SKM-1 (cell line): ENCODE measurements around the gene TRAP1.

Experiments used
- DNase-seq: peaks from one replicate; lab custom pipeline; 2025; ENCODE audit not compliant: unreplicated experiment; lab: John Stamatoyannopoulos, UW

TRAP1 gene

DNA sequence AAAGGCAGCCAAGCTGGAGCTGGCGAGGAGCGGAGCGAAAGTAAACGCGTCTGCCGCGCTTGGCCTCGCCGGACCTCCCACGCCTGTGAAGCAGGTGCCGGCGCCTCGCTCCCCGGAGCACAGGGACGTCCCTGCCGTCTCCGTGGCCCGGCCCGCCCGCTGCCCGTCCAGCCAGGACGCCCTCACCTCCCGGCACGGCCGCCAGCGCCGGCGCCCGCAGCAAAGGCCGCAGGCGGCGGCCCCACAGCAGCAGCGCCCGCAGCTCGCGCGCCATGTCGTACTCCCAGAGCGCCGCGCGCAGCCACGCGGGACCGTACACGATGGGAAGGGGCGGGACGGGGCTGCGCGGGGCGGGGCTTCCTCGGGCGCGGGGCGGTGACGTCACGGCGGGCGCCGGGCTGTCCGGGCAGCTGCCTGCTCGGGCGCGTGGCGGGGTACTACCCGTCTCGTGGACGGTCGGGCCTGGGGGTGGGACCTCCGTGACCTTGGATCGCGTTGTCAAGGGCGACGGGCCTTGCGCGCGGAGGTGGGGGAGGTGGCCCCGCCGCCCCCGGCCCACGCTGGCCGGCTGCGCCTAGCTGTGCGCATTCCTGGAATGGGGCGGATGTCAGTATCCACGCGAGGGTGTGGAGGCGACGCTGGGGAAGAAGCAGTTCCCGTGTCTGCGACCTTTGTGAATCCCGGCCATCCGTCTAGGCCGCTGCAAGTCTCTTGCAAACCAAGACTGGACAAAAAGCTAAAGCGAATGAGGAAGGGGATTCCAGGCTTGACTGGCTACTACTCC lies at the start of gene TRAP1:
Gene TRAP1 (minus strand): TSS at position 290 of the 784 bp plus-strand sequence. CDS start 16 bp downstream, at position 274.
- DNase-seq, result peak; percentile 56

DNA sequence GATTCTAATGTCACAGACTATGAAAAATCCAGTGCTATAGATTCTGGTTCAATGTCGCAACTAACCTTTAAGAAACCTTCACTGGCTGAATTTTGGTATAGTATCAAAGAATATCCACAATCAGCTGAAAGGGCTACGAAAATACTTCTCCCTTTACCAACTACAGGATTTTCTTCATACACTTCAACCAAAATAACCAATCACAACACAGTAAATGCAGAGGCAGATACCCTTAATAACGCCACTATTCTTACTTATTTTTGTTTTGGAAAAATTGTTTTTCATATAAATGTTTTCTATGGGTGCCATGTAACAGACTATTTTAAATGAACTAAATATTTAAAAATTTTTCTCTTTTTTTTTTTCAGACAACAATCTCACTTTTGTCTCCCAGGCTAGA lies 48.9 kb upstream of the TRAP1 start:
- no peak for DNase-seq

DNA sequence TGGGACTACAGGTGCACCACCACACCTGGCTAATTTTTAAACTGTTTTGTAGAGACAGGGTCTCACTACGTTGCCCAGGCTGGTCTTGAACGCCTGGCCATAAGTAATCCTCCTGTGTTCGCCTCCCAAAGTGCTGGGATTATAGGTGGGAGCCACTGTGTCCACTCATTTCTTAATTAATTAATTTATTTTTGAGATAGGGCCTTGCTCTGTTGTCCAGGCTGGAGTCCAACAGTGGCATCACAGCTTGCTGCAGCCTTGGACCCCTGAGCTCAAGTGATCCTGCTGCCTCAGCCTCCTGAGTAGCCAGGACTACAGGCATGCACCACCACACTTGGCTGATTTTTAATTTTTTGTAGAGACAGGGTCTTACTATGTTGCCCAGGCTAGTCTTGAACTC lies 47.1 kb upstream of the TRAP1 start:
- DNase-seq, result no peak

DNA sequence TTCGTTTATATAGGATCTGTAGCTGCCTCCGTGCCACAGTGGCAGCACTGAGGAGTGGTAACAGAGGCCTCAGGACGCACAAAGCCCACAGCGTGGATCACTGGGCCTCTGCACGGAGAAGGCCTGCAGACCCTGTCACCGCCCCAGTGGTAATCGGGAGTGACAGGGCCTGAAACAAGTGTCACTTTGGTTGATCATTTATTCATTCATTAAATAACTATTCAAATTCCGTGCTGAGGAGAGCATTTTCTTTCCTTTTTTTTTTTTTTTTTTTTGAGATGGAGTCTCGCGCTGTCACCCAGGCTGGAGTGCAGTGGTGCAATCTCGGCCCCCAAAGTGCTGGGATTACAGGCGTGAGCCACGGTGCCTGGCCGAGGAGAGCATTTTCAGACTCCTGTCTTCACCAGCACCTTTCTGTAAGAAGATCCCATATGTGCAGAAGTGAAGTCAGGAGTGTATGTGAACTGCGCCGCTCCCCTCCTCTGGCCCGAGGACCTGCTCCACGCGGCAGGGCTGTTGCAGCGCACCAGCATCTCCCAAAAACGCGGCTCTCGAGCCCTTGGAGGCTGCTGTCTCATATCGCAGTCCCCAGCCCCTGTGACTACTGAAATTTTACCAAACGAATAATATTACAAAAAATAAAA lies 44.9 kb upstream of the TRAP1 start:
- DNase-seq, result no peak

DNA sequence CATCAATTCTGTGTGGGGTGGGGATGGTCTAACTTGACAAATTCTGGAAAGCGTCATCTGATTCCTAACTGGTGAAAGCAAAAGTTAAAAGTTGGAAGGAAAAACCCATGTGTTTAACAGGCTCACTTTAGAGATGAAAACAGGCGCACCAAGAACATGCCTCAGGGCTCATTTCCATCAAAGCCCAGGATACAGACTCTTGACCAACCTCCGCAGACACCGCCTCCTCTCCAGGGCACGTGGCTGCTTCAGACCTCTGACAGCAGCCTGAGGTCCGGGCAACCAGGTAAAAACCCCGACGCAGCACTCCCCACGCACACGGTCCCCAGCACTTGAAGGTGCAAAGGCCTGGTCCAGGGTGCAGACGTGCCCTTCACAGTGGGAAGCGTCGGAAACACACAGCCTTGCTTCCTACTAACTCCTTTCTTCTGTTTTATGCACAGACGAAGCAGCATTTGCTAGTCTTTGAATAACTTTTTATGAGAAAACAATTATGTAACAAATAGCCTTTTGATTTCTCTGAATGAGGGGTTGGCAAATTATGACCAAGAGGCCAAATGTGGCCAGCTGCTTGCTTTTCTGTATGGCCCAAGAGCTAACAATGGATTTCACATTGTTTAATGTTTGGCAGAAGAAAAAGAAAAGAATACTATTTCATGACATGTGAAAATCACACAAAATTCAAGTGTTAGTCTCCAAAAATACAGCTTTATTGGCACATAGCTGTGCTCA lies 44.2 kb upstream of the TRAP1 start:
- DNase-seq, result no peak

DNA sequence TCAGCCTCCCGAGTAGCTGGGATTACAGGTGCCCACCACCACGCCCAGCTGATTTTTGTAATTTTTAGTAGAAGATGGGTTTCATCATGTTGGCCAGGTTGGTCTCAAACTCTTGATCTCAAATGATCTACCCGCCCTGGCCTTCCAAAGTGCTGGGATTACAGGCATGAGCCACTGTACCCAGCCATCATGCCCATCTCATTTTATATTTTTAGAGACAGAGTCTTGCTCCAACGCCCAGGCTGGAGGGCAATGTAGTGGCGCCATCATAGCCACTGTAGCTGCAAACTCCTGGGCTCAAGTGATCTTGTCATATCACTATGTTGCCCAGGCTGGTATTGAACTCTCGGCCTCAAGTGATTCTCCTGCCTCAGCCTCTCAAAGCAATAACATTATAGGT lies 43.2 kb upstream of the TRAP1 start:
- no peak for DNase-seq

DNA sequence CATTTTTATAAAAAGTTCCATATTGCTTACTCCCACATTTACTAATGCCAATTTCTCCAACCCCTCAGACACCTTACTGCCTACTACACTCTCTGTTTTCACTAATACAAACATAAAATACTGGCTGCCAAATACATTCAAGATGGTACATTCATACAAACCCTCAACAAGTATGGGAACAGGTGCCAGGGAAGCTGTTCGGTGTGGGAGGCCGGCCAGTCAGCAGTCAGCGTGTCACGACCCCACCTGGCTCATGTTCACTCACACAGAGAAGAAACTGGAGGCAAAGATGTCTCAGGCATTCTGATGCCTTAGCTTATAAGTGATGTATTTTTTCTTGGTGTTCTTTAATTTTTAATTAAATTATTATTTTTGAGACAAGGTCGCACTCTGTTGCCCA lies 42.4 kb upstream of the TRAP1 start:
- DNase-seq, result no peak

DNA sequence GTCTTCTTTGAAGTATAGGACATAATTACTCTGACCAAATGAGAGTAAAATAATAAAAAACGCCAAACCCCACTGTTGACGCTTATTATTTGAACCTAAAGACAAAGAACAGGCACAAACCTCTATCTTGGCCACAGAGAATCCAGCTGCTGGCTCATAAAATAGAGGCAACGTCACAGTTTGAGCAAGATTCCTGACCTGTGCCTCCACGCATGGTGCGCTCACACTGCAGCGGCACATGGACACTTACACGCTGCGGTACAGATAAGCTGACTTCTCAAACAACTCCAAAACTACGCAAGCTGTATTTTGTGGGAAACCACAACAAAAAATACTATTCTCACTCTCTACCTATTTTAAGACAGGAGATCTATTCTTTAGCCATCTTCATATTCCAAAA lies 38.8 kb upstream of the TRAP1 start:
- DNase-seq, result no peak

DNA sequence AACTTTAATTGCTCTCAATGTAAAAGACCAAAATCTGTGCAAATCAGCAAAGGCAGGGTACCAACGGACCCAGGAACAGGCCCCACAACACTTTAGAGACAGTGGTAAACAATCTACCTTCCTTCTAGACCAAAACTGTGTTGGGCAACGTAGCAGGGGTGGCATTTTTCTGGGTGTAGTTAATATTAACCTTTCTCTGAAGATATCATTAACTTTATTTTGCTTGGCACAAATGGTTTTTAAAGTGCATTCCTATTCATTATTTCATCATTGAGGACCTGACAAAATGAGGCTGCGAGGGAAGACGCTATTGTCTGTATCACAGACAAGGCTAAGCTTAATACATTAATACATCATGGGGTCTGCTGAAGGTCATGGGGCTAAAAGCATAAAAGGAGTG lies 37.9 kb upstream of the TRAP1 start:
- no peak for DNase-seq

DNA sequence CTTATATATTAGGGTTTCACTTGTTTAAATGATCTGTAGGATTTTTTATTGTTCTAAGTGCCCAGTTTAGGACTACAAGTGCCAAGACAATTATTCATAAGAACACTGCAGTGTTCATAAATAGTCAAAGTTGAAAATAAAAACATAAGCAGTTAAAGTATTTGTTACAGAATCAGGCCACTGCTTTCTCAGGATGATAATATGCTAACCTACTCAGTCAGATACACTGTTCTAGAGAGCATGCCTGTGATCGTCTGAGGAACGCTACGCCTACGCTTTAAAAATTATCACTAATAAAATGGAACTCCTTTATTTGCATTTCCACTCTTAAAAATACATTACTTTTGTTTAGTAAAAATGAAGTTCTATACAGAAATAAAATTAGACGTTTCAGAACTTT lies 37.4 kb upstream of the TRAP1 start:
- DNase-seq, result no peak

DNA sequence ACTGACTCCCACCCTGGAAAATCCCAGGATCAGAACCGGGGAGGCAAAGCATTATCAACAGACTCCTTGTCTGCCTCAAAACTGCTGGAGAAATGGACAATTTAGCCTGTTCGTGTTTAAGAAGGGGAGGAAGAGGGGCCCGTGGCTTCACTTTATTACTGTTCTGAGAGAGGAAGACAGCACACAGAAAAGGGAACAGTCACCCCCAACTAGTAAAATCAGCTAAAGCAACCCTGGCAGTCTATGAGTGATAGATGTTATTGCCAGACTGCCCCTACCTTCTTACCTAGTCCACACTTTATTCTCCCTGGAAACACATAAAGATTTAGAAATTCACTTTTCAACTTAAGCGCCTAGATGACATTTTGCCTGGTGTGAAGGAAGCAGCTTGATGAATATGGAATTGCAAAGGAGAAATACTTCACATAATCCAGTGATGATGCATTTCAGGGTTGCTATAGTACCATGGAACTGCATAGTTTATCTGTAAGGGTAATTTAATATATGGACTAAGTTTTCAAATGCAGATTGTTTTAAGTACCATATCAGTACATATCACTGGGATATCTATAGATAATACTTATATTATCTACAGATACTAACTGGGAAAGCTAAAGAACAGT lies 36.9 kb upstream of the TRAP1 start:
- no peak for DNase-seq

DNA sequence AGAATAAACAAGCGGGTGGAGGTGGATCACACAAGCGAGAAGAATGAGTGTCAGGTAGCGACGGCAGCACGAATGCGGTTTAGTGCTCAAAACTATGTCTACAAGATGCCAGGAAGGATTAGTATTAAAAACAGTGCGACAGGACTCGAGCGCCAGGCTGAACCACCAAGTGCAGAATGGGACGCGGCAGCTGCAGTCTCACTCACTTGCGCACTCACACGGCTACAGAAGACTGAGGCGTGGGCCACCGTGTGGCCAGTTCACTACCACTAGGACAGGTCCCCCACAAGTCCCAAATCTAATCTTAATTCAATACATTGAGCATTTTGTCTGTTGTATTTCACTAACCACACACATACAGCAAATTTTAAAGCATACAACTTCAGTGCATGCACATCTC lies 35.7 kb upstream of the TRAP1 start:
- DNase-seq, result no peak

DNA sequence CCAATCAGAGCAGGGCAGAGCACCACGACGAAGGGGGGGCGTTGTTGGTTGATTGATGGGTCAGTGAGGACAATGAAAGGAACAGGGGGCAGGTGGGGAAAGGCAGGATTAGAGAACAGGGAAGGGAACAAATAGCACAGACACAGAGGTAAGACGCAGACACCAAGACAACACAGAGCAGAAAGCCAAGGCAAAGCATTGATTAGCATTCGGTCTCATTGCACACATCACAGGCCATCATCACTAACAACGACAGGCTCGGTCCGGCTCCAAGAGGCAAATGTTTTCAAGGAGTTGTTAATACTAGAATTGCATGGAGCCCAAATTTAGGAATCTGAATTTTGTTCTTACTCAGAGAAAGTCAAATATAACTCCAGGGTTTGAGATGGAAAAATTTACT lies 34.6 kb upstream of the TRAP1 start:
- no peak for DNase-seq

DNA sequence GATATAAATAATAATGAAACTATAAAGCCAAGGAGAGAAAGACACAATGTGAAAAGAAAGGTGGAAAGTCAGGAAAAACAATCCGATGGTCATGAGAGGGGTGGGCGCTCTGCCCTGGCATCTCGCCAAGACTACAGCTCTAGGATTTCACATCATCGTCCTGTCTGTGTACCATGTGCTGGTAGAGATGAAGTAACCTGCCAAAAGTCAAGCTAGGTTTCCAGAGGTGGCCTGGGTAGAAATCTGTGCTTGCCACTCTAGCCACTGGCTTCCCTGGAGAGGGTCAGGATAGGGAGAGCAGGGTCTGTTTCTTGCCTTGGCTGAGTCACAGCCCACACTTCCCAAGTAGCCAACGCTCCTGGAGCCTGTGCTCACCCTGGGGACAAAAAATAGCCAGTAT lies 31.0 kb upstream of the TRAP1 start:
- no peak for DNase-seq

DNA sequence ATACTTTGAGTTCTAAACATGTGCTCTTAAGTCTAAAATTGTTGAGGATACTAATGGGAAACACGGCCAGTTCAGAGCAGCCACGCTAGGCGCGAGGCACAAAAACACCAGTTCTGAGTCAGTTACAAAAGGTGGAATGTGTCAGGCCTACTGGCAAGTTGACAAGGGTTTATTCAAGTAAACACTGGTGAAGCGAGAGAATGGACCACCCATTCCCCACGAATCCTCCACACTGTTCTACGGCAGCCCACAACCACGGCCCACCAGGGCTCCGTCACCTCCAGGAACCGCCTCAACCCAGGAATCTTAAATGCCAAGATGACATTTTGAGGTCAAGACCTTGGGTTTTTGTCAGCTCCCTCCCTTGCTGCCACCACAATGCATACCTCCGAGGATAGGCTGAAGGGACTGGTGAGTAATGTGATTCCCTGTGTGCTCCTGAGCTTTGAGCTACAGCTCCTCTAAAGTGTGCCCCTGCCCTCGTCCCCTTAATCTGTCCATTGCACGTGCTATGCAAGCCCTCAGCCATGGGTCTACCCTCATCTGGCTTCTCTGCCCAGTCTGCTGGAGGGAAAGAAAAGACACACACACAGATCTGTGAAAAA lies 28.5 kb upstream of the TRAP1 start:
- no peak for DNase-seq

DNA sequence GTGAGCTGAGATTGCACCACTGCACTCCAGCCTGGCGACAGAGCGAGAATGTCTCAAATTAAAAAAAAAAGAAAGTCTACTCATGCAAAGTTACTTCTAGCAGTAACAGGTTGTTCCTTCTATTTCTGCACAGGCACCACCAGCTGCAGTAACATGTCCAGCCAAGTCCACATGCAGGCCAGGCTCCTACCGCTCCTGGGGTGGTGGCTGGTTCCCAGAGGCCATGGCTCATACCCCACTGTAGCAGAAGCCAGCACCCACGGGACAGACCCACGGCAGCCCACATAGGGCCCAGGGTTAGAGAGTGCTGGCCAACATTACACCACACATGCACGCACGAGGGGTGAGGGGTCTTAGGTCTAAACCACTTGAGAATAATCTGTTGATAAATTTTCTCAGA lies 26.7 kb upstream of the TRAP1 start:
- DNase-seq, result no peak

DNA sequence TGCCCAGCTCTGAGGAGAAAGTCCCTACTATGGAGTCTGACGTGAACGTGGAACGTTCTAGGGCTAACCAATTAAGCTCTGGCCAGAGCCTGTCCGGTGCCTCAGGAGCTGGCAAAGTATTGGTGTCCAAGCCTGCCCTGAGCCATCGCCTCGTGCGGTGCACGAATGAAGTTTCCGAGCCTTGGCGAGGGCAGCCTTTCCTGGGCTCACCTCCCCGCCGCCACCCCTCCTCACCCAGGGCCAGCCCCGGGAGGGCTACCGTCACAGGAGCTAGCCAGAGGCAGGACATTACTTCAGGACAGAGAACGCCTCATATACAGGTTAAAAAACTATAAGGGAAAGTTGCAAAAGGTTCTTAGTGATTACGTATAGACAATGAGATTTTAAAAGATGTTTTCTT lies 23.6 kb upstream of the TRAP1 start:
- no peak for DNase-seq

DNA sequence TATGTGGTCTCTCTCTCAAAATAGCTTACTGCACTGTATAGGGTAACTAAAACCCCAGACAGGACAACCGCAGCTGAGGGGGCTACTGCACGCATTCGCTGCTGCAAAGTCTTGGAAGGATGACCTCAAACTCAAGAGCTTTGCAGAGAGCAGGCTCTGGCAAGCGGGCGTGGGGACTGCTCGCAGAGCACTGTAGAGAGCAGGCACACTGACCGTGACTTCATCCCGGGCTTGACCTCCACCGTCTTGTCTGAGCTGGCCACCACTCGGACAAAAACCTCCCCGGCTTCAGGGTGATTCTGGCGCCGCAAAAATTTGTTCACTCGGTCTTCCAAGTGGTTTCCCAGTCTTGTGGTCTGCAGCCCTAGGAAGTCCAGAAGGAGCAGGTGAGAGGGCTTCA lies 22.9 kb upstream of the TRAP1 start:
- no peak for DNase-seq

DNA sequence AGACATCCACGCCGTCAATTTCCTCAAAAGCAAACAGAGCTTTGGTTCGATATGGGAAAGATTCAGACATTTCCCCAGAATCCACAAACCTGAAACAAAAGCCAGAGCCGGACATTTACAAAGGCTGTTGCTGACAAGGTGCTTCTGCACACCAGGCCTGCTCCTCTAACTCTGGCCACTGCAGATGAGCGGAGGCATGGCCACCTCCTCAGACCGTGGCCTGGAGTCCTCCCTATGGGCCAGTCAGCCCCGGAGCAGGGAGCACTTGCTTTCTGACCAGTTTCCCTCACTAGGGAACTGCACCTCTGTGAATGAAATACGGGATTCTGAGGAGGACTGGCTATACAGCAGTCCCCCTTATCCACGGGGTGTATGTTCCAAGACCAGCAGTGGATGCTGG lies 22.3 kb upstream of the TRAP1 start:
- DNase-seq, result no peak

DNA sequence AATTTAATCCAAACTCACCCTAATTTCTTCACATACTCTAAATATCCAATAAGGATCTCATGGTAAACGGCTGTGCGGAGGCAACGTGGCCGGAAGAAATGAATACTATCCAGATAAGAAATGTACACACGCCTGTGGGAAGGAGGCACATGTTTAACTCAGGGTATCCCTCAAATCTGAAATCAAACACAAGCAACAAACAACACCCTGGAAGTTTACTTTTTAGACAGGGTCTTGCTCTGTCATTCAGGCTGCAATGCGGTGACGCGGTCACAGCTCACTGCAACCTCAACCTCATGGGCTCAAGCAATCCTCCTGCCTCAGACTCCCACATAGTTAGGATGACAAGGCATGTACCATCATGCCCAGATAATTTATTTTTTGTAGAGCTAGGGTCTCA lies 21.2 kb upstream of the TRAP1 start:
- no peak for DNase-seq

DNA sequence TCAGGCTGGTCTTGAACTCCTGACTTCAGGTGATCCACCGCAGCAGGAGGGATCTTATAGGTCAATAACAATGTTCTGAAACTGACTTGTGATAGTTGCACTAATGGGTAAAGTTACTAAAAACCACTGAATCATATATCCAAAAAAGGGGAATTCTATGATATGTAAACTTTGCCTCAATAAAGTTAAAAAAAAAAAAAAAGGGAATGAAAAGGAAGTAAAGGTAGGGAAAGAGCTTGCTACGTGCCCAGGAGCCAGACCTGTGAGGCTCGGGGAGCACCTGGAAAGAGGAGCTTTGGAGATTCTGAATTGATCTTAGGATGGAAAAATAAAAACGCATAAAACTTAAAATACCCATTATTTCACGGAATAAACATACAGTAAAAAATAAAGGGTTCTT lies 20.8 kb upstream of the TRAP1 start:
- no peak for DNase-seq
